NCI-H345 (cell line): ENCODE results near the gene GARRE1.
A peak's percentile ranks its signal among the peaks of the same experiment; 100 is the strongest.
"Not testable (repeated sequence)": the region's sequence is repeated elsewhere in the genome, so short reads cannot be mapped to it uniquely, and the experiment has no call there.

Source experiments
- DNase-seq: peaks from one replicate; lab custom pipeline; 2025; lab: John Stamatoyannopoulos, UW

The GARRE1 gene

DNA sequence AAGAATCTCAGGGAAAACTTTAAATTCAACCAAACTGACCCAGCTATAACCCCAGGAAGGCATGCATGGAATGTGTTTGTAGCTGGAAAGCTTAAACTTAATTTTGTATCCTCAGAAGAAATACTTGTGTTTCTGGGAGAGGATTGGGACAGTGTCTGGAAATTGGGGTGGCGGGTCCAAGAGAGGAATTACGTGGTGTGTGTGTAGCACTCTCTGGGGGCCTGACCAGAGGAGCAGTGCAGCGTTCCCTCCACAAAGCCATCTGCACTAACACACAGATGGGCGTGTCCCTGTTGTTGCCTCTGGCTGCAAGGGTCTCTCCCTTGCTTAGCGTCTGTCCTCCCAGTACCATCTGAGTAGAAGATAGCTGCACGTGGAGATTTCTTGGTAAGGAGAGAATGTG, 6.4 kb downstream of the GARRE1 start:
- no peak for DNase-seq

DNA sequence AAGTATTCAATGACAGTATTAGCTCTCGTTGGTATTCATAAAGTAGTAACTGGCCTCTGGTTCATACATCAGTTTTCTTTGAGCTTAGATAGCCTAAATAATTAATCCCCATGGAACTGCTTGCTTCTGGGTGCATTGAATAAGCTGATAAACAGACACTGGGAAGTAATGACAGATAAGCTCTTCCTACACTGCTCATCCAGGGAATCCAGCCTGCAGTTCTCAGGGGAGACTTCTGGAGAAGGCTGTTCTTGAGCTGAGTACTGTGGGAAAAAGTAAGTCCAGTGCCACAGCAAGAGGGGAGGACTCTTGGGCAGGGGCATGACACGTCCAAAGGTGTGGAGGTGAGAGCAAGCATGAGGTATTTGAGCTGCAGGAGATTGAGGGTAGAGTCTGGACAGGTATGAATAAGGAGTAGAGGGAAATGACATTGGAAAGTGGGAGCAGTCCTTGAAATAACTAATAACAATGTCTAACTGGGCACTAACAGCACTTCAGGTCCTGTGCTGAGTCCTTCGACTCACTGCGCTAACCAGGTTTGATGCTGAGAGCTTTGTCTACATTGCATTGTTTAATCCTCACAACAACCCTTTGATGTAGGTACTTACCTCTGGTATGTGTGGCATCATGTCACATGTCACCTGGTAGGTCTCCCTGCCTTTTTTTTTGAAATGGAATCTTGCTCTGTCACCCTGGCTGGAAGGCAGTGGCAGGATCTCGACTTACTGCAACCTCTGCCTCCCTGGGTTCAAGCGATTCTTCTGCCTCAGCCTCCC, 7.2 kb downstream of the GARRE1 start:
- peak; percentile 51 for DNase-seq

- DNase-seq = no peak
Observed at GRCh38 chr19:34263745-34264237, 9.4 kb downstream of the GARRE1 start.

GRCh38 chr19:34265221-34265650, 10.9 kb downstream of the GARRE1 start:
- no peak for DNase-seq

- no peak for DNase-seq
Observed at GRCh38 chr19:34269081-34269480, 14.7 kb downstream of the GARRE1 start.

DNA sequence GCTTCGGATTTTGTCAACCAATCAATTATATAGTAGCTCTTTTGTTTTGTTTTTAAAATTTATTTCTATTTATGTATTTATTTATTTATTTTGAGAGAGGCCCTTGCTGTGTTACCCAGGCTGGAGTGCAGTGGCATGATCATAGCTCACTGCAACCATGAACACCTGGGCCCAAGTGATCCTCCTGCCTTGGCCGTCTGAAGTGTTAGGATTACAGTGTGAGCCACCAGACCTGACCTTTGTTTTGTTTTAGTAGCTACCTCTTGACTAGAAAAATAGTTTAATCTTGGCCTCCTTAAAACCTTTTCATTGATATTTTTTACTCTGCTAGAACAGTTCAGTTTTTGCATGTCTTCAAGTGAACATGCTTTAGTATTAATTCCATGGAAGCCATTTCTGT, 15.1 kb downstream of the GARRE1 start:
- DNase-seq = no peak

DNA sequence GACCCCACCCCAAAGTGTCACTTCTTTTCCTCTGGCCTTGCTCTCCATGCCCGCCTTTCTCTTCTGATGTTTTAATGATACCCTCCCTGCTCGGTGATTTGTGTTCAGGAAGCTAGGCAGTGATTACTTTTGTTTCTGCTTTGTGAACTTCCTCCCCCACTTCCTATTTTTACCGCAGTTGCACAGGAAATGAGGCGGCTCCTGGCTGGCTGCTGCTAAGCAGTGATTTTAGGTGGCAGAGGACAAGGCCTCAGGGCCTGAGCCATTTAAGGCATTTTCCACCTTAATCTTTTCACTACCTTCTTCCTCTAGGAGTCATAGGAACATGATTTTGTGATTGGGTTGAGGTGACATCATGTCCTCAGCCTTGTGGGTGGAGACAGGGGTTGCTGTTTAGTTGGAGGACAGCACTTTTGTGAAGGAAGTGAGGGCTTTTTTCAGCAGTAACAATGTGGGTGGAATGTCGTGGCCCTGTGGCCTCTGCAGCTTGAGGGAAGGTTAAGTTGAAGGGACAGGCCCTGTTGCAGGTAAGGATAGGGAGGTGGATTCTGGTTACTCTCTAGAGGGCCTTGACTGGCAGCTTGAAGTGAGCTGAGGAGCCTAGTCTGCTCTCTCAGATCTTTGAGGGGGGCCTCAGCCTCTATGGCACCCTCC, 15.7 kb downstream of the GARRE1 start:
- no peak for DNase-seq

GRCh38 chr19:34273121-34273520, 18.8 kb downstream of the GARRE1 start:
- no peak for DNase-seq

GRCh38 chr19:34274284-34274826, 20.0 kb downstream of the GARRE1 start:
- no peak for DNase-seq

- DNase-seq = no peak
Observed at GRCh38 chr19:34274827-34275625, 20.7 kb downstream of the GARRE1 start.

GRCh38 chr19:34275705-34276104, 21.4 kb downstream of the GARRE1 start:
- DNase-seq = no peak

- DNase-seq = peak; percentile 72
Observed at GRCh38 chr19:34276614-34277013, 22.3 kb downstream of the GARRE1 start.

GRCh38 chr19:34277244-34277643, 22.9 kb downstream of the GARRE1 start:
- no peak for DNase-seq

DNA sequence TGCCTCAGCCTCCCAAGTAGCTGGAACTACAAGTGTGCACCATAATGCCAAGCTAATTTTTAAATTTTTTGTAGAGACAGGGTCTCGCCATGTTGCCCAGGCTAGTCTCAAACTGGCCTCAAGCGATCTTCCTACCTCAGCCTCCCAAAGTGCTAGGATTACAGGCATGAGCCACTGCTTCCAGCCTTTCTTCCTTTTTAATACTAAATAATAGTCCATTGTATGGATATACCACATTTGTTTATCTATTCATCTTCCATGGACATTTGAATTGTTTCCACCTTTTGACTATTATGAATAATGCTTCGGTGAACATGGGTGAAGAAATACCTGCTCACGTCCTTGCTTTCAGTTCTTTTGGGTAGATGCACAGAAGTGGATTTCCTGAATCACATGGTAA, 24.4 kb downstream of the GARRE1 start:
- DNase-seq = no peak

GRCh38 chr19:34281444-34281843, 27.1 kb downstream of the GARRE1 start:
- not testable (repeated sequence) for DNase-seq

- DNase-seq = peak; percentile 32
Observed at GRCh38 chr19:34282611-34283519, 28.5 kb downstream of the GARRE1 start.

- no peak for DNase-seq
Observed at GRCh38 chr19:34284505-34284904, 30.2 kb downstream of the GARRE1 start.

DNA sequence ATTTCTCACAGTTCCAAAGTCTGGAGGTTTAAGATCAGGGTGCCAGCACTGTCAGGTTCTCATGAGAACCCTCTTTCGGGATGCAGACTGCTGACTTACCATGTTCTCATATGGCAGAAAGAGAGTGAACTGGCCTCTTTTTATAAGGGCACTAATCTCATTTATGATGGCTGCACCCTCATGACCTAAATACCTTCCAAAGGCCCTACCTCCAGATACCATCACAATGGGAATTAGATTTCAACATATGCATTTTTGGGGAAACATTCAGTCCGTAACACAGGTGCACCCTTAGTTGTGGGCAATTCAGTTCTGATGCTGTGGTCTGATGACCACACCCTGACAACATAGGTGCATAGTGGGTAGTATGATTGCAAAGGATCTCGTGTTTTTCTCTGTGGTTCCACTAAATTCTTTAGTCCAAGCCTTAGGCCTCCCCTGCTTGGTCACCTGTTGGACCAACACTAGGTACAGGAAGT, 33.3 kb downstream of the GARRE1 start:
- no peak for DNase-seq

DNA sequence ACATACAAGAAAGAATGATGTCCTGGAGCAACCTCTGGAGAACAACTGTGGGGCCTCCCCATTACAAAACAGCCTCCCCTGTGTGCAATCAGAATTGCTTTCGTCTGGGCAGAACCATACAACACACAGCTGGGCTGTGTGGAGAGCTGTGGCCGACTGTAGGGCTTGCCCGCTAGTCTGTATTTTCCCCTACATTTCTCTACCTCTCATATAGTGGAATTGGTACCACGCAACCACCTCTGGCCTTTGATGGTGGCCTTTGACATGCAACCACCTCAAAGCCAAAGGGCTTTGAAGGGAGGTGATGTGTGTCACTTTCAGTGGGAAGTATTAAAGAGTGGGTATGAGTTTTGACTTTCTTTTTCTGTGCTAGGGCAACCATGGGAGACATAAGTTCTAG, 34.0 kb downstream of the GARRE1 start:
- DNase-seq = no peak

DNA sequence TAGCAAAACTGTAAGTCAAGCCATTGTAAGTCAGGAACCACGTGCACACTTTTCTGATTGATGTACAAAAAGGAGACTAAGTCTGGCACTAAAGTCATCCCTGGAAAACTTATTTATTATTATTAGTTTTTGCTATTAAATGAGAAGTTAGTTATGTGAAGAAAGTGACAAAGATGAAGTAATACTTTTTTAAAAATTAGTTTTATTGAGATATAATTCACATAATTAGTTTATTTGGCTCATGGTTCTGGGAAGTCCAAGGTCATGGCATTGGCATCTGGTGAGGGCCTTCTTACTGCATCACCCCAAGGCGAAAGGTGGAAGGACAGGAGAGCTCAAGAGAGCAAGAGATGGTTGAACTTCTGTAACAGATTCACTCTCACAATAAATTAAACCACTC, 36.9 kb downstream of the GARRE1 start:
- DNase-seq = no peak

GRCh38 chr19:34295103-34295502, 40.7 kb downstream of the GARRE1 start:
- no peak for DNase-seq
